Sigmoid colon (tissue), 7 donors: ENCODE results near the gene SELENOS. TPM values are rescaled to one million over a fixed set of nuclear protein-coding genes. Genes with fewer than 3 reads are reported as not detected.

ENCODE experiments used
- DNase-seq: peaks from one replicate; pipeline ENCODE4 v3.0.0-alpha.2; 2019
- H3K27ac ChIP-seq, 4 donors: fragments of 200-600 bp; sonication (generic); one replicate each; pipeline ENCODE4 v1.5.1; 2016 to 2019; ENCODE audit warnings: mild to moderate bottlenecking in 1 of 4
- H3K27me3 ChIP-seq, 3 donors: fragments of 200-600 bp; sonication (generic); one replicate each; pipeline ENCODE4 v1.5.1; 2019; ENCODE audit warnings: mild to moderate bottlenecking in 1 of 3
- H3K36me3 ChIP-seq, 4 donors: fragments of 200-600 bp; sonication (generic); one replicate each; pipeline ENCODE4 v1.5.1; 2016 to 2019
- H3K4me1 ChIP-seq, 4 donors: fragments of 200-600 bp; sonication (generic); one replicate each; pipeline ENCODE4 v1.5.1; 2017 to 2019
- H3K4me3 ChIP-seq, 4 donors: fragments of 200-600 bp; sonication (generic); one replicate each; pipeline ENCODE4 v1.5.1; 2017 to 2019; ENCODE audit warnings: mild to moderate bottlenecking in 2 of 4, moderate library complexity in 1 of 4
- H3K9me3 ChIP-seq, 4 donors: fragments of 200-600 bp in 3 of 4; sonication (generic) in 3 of 4; one replicate each; pipeline versions ENCODE4 v1.5.1 to v1.6.1; 2013 to 2019
- EP300 ChIP-seq, 4 donors: sonication (generic); formaldehyde crosslinking; IDR thresholded peaks; one replicate each; pipeline ENCODE4 v1.6.1; 2017; ENCODE audit warnings: antibody characterized with exemption in 4 of 4
- POLR2A ChIP-seq, 2 donors: fragments of 450-650 bp; IDR thresholded peaks; one replicate each; pipeline ENCODE4 v1.6.1; 2016; ENCODE audit warnings: antibody characterized with exemption in 2 of 2, mild to moderate bottlenecking in 2 of 2, moderate library complexity in 2 of 2
- POLR2AphosphoS5 ChIP-seq, 4 donors: sonication (generic); formaldehyde crosslinking; IDR thresholded peaks; one replicate each; pipeline ENCODE4 v1.6.1; 2017; ENCODE audit warnings: antibody characterized with exemption in 4 of 4
- WGBS, 2 donors: extraction: QIAGEN DNeasy Blood & Tissue Kit; methylation state at CpG; one replicate each; pipeline ENCODE4 v1.1.7; 2013; 5-methylcytosine and 5-hydroxymethylcytosine counted together
- intact Hi-C: fragments of 100-400 bp; cut with DNase I; formaldehyde crosslinking; loops from one replicate; pipeline ENCODE4 v1.15.1; 2023
- polyA plus RNA-seq, 3 donors: library from polyadenylated mRNA; stranded (reverse); fragments of 200-250 nt; gene quantifications; one replicate each; pipeline ENCODE4 v1.2.3, GENCODE V29; 2013
- total RNA-seq, 4 donors: library from RNA; depleted of rRNA; stranded (reverse); fragments of >200 nt; gene quantifications; one replicate each; pipeline ENCODE4 v1.1.0, GENCODE V29; 2016
- TF ChIP-seq, protein P1 (sequence below), 4 experiments: fragments of 450-650 bp in 3 of 4; fragments of 200-600 bp in 1 of 4; IDR thresholded peaks; one replicate each; pipeline ENCODE4 v1.5.1; 2016 to 2019; ENCODE audit warnings: antibody characterized with exemption in 4 of 4, mild to moderate bottlenecking in 3 of 4, moderate library complexity in 2 of 4
- donor health status: healthy with polysubstance abuse.
- donor health status: Bipolar disorder and iron deficiency.
- donor health status: healthy.

Gene SELENOS
- total and polyA plus RNA-seq, 7 donors: 39.3 to 127 (median 55.9) TPM

DNA sequence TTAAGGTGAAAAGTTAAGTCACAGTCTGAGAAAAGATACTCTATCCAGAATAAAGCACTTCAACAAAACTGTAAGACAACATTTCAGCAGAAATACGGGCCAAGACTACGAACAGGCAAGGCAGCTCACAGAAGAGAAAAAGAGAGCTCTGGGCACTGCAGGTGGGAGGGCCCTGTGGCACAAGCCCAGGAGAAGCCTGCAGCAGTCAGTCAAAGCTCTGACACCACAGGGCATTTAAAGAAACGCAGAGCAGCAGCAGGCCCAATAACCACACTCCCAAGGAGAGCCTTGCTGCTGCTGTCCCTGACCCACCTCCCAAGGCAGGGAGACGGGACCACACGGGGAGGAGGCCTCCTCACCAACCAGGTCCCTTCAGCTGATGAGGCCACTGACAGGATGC lies 44.6 kb downstream of the SELENOS start:
- Histone ChIP-seq H3K36me3 (peaks cover 0 to 21% (median 8%) of the 10 kb centered on the region in 4 donors), H3K9me3 (peaks cover 0 to 4% (median 0%) of the 10 kb centered on the region in 4 donors), H3K4me1 (peaks cover 0 to 12% (median 8%) of the 10 kb centered on the region in 4 donors), H3K27me3 (no peaks in the 10 kb centered on the region), H3K4me3 (no peak overlapping the region), H3K27ac (no peak overlapping the region)
- TF ChIP-seq POLR2AphosphoS5 (IDR thresholded peaks at IDR 0.05) (no peak), EP300 (IDR thresholded peaks at IDR 0.05) (no peak), POLR2A (IDR thresholded peaks at IDR 0.05) (no peak)
- TF ChIP-seq, protein P1, sequence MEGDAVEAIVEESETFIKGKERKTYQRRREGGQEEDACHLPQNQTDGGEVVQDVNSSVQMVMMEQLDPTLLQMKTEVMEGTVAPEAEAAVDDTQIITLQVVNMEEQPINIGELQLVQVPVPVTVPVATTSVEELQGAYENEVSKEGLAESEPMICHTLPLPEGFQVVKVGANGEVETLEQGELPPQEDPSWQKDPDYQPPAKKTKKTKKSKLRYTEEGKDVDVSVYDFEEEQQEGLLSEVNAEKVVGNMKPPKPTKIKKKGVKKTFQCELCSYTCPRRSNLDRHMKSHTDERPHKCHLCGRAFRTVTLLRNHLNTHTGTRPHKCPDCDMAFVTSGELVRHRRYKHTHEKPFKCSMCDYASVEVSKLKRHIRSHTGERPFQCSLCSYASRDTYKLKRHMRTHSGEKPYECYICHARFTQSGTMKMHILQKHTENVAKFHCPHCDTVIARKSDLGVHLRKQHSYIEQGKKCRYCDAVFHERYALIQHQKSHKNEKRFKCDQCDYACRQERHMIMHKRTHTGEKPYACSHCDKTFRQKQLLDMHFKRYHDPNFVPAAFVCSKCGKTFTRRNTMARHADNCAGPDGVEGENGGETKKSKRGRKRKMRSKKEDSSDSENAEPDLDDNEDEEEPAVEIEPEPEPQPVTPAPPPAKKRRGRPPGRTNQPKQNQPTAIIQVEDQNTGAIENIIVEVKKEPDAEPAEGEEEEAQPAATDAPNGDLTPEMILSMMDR (IDR thresholded peaks at IDR 0.05): no peak
- DNase-seq: no peak
- WGBS, 2 donors: 80 to 88% methylated on average over 5 of the region's 5 CpGs
- intact Hi-C loops: no loop called here

DNA sequence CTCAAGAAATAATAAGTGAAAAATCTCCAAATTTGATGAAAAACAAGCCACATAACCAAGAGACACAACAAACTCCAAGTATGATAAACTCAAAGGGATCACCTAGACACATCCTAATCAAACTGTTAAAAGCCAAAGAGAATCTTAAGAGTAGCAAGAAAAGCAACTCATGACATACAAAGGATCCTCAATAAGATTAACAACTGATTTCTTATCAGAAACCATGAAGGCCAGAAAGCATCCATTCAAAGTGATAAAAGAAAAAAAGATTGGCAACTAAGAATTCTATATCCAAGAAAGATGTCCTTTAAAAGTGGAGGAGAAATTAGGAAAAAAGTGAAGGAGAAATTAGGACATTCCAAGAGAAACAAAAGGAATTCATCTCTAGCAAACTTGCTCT lies 49.0 kb downstream of the SELENOS start:
- intact Hi-C loops: no loop called here
- DNase-seq: no peak
- Histone ChIP-seq H3K27ac (no peak overlapping the region), H3K36me3 (peaks cover 0 to under 1% (median 0%) of the 10 kb centered on the region in 4 donors), H3K4me1 (peaks cover 0 to 16% (median 10%) of the 10 kb centered on the region in 4 donors), H3K9me3 (peaks cover 0 to 4% (median 0%) of the 10 kb centered on the region in 4 donors), H3K27me3 (no peaks in the 10 kb centered on the region), H3K4me3 (no peak overlapping the region)
- TF ChIP-seq, protein P1 (IDR thresholded peaks at IDR 0.05): no peak
- no peak for TF ChIP-seq POLR2AphosphoS5 (IDR thresholded peaks at IDR 0.05)
- TF ChIP-seq EP300 (IDR thresholded peaks at IDR 0.05): no peak
- no peak for TF ChIP-seq POLR2A (IDR thresholded peaks at IDR 0.05)

DNA sequence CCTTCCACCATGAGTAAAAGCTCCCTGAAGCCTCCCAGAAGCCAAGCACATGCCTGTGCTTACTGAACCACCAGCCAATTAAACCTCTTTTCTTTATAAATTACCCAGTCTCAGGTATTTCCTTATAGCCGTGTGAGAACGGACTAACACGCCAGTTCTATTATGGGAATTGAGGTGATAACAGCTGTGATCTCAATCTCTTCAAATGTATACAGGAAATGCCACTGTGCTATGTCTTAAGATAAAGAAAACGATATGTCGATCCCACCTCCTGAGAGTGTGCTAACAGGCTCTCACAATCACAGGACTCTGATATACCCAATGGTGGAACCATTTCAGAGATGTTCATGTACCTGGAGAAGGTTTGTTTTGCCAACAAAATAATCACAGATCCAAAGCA lies 51.6 kb downstream of the SELENOS start:
- 34 to 58% methylated on average over 5 of the region's 5 CpGs for WGBS, 2 donors

More for the DNA sequence above, 51.6 kb downstream of the SELENOS start:
- DNase-seq: no peak
- TF ChIP-seq EP300 (IDR thresholded peaks at IDR 0.05): no peak
- TF ChIP-seq POLR2AphosphoS5 (IDR thresholded peaks at IDR 0.05): no peak
- TF ChIP-seq, protein P1 (IDR thresholded peaks at IDR 0.05): no peak
- no peak for TF ChIP-seq POLR2A (IDR thresholded peaks at IDR 0.05)
- H3K4me1 ChIP-seq: peaks cover 0 to 17% (median 9%) of the 10 kb centered on the region in 4 donors
- peaks cover 0 to 4% (median 0%) of the 10 kb centered on the region in 4 donors for H3K9me3 ChIP-seq
- no peaks in the 10 kb centered on the region for H3K27me3 ChIP-seq
- no peaks in the 10 kb centered on the region for H3K36me3 ChIP-seq
- H3K4me3 ChIP-seq: no peak overlapping the region
- intact Hi-C loops: no loop called here
- H3K27ac ChIP-seq: no peak overlapping the region

Other genes starting within 250 kb of the SELENOS start
- 10 to 100 TPM; 11.2 to 13.6 (median 12.6) TPM for gene CHSY1, start 25.4 kb downstream of the SELENOS start, total RNA-seq
- 1 to 10 TPM; 1.8 to 8.2 (median 2.3) TPM for gene CHSY1, start 25.4 kb downstream of the SELENOS start, polyA plus RNA-seq
- 10 to 100 TPM; 26.0 to 40.5 (median 33.7) TPM for gene SNRPA1, start 17.8 kb upstream of the SELENOS start, total RNA-seq
- 10 to 100 TPM; 57.7 to 76.3 (median 70.3) TPM for gene SNRPA1, start 17.8 kb upstream of the SELENOS start, polyA plus RNA-seq
- gene PCSK6, start 212.2 kb upstream of the SELENOS start, total RNA-seq: 1 to 10 TPM; 2.9 to 8.9 (median 5.2) TPM
- gene PCSK6, start 212.2 kb upstream of the SELENOS start, polyA plus RNA-seq: 10 to 100 TPM in 1 of 3 donors, 1 to 10 TPM in 2; 4.2 to 10.3 (median 7.2) TPM